Endothelial cell of umbilical vein (primary cell): ENCODE data around the gene KIF26A. TPM values are rescaled to one million over a fixed set of nuclear protein-coding genes. Genes with fewer than 3 reads are reported as not detected.

ENCODE experiments used
- BruUV-seq: library from RNA; stranded (reverse); fragments of 400-500 nt; replicated peaks from 2 replicates; lab custom pipeline; 2021; lab: Mats Ljungman, UMichigan
- CTCF ChIA-PET: fragments of 300-600, 350-600 bp; sonication (Branson Sonifier 250); formaldehyde crosslinking; loops from one replicate; lab custom pipeline; 2021; ENCODE audit warnings: antibody characterized with exemption, inconsistent platforms; lab: Charles Lee
- POLR2A ChIA-PET: fragments of 300-600, 350-600 bp; sonication (Branson Sonifier 250); formaldehyde crosslinking; loops from one replicate; lab custom pipeline; 2021; ENCODE audit warnings: antibody characterized with exemption, inconsistent platforms; lab: Charles Lee
- DNase-seq: peaks from one replicate; pipeline ENCODE4 v3.0.0-alpha.2; 2011; ENCODE audit warnings: low read depth, low spot score
- FAIRE-seq: peaks from 2 replicates; lab custom pipeline; 2011; peaks lifted over from hg19 to GRCh38; lab: Jason Lieb, UNC
- H2AFZ ChIP-seq: 2 replicates; pipeline ENCODE4 v1.6.0; 2012; ENCODE audit warnings: low read depth, low read length, control low read depth, inconsistent platforms
- H3K27ac ChIP-seq: 2 replicates; pipeline ENCODE4 v1.5.1; 2011; ENCODE audit warnings: low read depth, mild to moderate bottlenecking, control low read depth, low read length, moderate library complexity; ENCODE audit not compliant: insufficient read depth
- H3K27me3 ChIP-seq, 2 experiments: 2 replicates each; pipeline versions ENCODE4 v1.6.0 to v1.6.1; 2011; ENCODE audit warnings: low read length in 2 of 2, mixed read lengths in 1 of 2; ENCODE audit not compliant: control insufficient read depth in 2 of 2, insufficient read depth in 2 of 2
- H3K36me3 ChIP-seq, 2 experiments: 2 replicates in 1 of 2; 3 replicates in 1 of 2; pipeline ENCODE4 v1.5.1; 2011; ENCODE audit warnings: low read length in 2 of 2, mild to moderate bottlenecking in 1 of 2, moderate library complexity in 1 of 2; ENCODE audit not compliant: control insufficient read depth in 2 of 2, insufficient read depth in 2 of 2; ENCODE audit errors: extremely low read depth in 1 of 2
- H3K4me1 ChIP-seq: 3 replicates; pipeline ENCODE4 v1.5.1; 2011; ENCODE audit warnings: mild to moderate bottlenecking, low read length; ENCODE audit not compliant: control insufficient read depth, insufficient read depth; ENCODE audit errors: extremely low read depth
- H3K4me2 ChIP-seq: 2 replicates; pipeline ENCODE4 v1.6.1; 2011; ENCODE audit warnings: low read length, control low read depth, mixed read lengths; ENCODE audit not compliant: insufficient read depth
- H3K4me3 ChIP-seq, 3 experiments: fragments of 200-600 bp in 1 of 3; sonication (generic), shearing (Covaris generic) in 1 of 3; replicated peaks in 1 of 3; 2 replicates each; pipeline ENCODE4 v1.5.1; 2011 to 2016; ENCODE audit warnings: control low read depth in 3 of 3, low read length in 3 of 3, mild to moderate bottlenecking in 2 of 3, inconsistent platforms in 1 of 3, low read depth in 1 of 3, moderate library complexity in 1 of 3; ENCODE audit not compliant: insufficient read depth in 1 of 3
- H3K79me2 ChIP-seq: 2 replicates; pipeline ENCODE4 v1.6.0; 2012; ENCODE audit warnings: low read length, inconsistent platforms; ENCODE audit not compliant: control insufficient read depth, insufficient read depth
- H3K9ac ChIP-seq: replicated peaks from 2 replicates; pipeline ENCODE3; 2011; ENCODE audit warnings: low read length, control low read depth; ENCODE audit not compliant: insufficient read depth; ENCODE audit errors: extremely low read depth
- H3K9me1 ChIP-seq: replicated peaks from 3 replicates; pipeline ENCODE4 v1.6.0; 2011; ENCODE audit warnings: mild to moderate bottlenecking, low read length; ENCODE audit not compliant: control insufficient read depth, insufficient read depth; ENCODE audit errors: extremely low read depth
- H3K9me3 ChIP-seq: replicated peaks from 2 replicates; pipeline ENCODE4 v1.5.1; 2012; ENCODE audit warnings: low read length, inconsistent platforms; ENCODE audit not compliant: control insufficient read depth, insufficient read depth
- H4K20me1 ChIP-seq: replicated peaks from 2 replicates; pipeline ENCODE3; 2011; ENCODE audit warnings: mild to moderate bottlenecking, low read length; ENCODE audit not compliant: control insufficient read depth, insufficient read depth; ENCODE audit errors: extremely low read depth
- CTCF ChIP-seq, 2 donors: IDR thresholded peaks; 1 replicate in 1 of 2; 2 replicates in 1 of 2; pipeline ENCODE4 v1.5.1; 2011; ENCODE audit warnings: low read length in 2 of 2, mild to moderate bottlenecking in 2 of 2, moderate library complexity in 2 of 2, control low read depth in 1 of 2, inconsistent platforms in 1 of 2, low read depth in 1 of 2; ENCODE audit not compliant: insufficient read depth in 1 of 2; ENCODE audit errors: extremely low read depth in 1 of 2
- EZH2 ChIP-seq: IDR thresholded peaks from 2 replicates; pipeline ENCODE4 v1.6.1; 2012; ENCODE audit warnings: borderline replicate concordance, low read depth, mild to moderate bottlenecking, moderate library complexity, low read length, inconsistent platforms; ENCODE audit not compliant: severe bottlenecking
- FOS ChIP-seq: IDR thresholded peaks from 2 replicates; pipeline ENCODE4 v1.6.1; 2011; ENCODE audit warnings: mild to moderate bottlenecking, low read length, moderate library complexity, borderline replicate concordance; ENCODE audit not compliant: insufficient read depth
- GATA2 ChIP-seq: IDR thresholded peaks from 2 replicates; pipeline ENCODE4 v1.7.0; 2011; ENCODE audit warnings: low read depth, mild to moderate bottlenecking, moderate library complexity, mixed read lengths, low read length; ENCODE audit not compliant: insufficient read length, insufficient read depth
- JUN ChIP-seq: IDR thresholded peaks from 2 replicates; pipeline ENCODE4 v1.6.1; 2011; ENCODE audit warnings: borderline replicate concordance, low read depth; ENCODE audit not compliant: insufficient read length, insufficient read depth
- MAX ChIP-seq: IDR thresholded peaks from 2 replicates; pipeline ENCODE4 v1.6.1; 2011; ENCODE audit not compliant: insufficient read depth, insufficient read length
- MYC ChIP-seq: IDR thresholded peaks from one replicate; pipeline ENCODE4 v1.6.1; 2011; ENCODE audit warnings: mild to moderate bottlenecking, low read depth, low read length
- POLR2A ChIP-seq: IDR thresholded peaks from 2 replicates; pipeline ENCODE4 v1.6.1; 2012; ENCODE audit warnings: low read depth, mild to moderate bottlenecking, control low read depth, low read length
- POLR2AphosphoS5 ChIP-seq: IDR thresholded peaks from 2 replicates; pipeline ENCODE4 v1.6.1; 2012; ENCODE audit warnings: low read depth, mild to moderate bottlenecking, control low read depth, low read length, moderate library complexity; ENCODE audit not compliant: insufficient read depth
- dilution Hi-C: fragments of 300-500 bp; cut with MboI; formaldehyde crosslinking; loops from one replicate; pipeline ENCODE4 v1.15.0; 2019; ENCODE audit warnings: low sequenced_read_pairs; ENCODE audit not compliant: extremely low pct_ligation_motif_present
- intact Hi-C: fragments of 100-400 bp; cut with micrococcal nuclease; formaldehyde crosslinking; loops from one replicate; pipeline ENCODE4 v1.10.0; 2022
- polyA plus RNA-seq, 4 experiments: library from polyadenylated mRNA; depleted of rRNA in 3 of 4; stranded (reverse) in 3 of 4; unstranded in 1 of 4; fragments of >200 nt; gene quantifications; 2 replicates each; pipeline versions ENCODE4 v1.2.1 to v1.2.3, GENCODE V29; 2011 to 2012; ENCODE audit warnings: missing spikeins in 1 of 4
- total RNA-seq: library from RNA; stranded (reverse); gene quantifications from 2 replicates; pipeline ENCODE4 v1.2.3, GENCODE V29; 2021

Gene KIF26A
- total and polyA plus RNA-seq, 2 donors (not counting 3 experiments of a cell fraction or from before 2014, with no cell fraction given) = 3.6 to 10.7 TPM

GRCh38 chr14:104115691-104116287, 22.6 kb upstream of the KIF26A start:
- H3K27me3 ChIP-seq = peaks cover 26 to 28% of the 10 kb centered on the region in 2 experiments
- FAIRE-seq (no peak), DNase-seq (no peak)
- intact Hi-C loops (no loop called here), dilution Hi-C loops (no loop called here)
- H3K9me1 ChIP-seq = no peaks in the 10 kb centered on the region
- no peaks in the 10 kb centered on the region for H3K4me1 ChIP-seq
- H3K27ac ChIP-seq = no peak overlapping the region
- no peak overlapping the region for H2AFZ ChIP-seq
- no peaks in the 10 kb centered on the region for H3K36me3 ChIP-seq
- no peaks in the 10 kb centered on the region for H4K20me1 ChIP-seq
- ChIA-PET POLR2A (no interaction called here), CTCF (no interaction called here)
- no peak overlapping the region for H3K4me2 ChIP-seq
- no peak overlapping the region for H3K9ac ChIP-seq
- BruUV-seq = no TSS peak
- no peak overlapping the region for H3K4me3 ChIP-seq
- TF ChIP-seq POLR2A (no peak), POLR2AphosphoS5 (no peak), CTCF (IDR thresholded peaks at IDR 0.05; ENCODE audit: extremely low read depth in 1 of 2, insufficient read depth in 1 of 2, low read depth in 1 of 2, low read length in 2 of 2) (no peak), MYC (no peak), GATA2 (no peak), EZH2 (no peak), JUN (no peak), FOS (no peak), MAX (no peak)
- H3K79me2 ChIP-seq = no peaks in the 10 kb centered on the region
- no peaks in the 10 kb centered on the region for H3K9me3 ChIP-seq
